22Rv1 (cell line): ENCODE measurements around the gene SUOX.

ENCODE experiments used
- H3K27ac ChIP-seq: fragments of 450-650 bp; 2 replicates; pipeline ENCODE4 v1.5.1; 2017
- CTCF ChIP-seq: fragments of 450-650 bp; IDR thresholded peaks from 2 replicates; pipeline ENCODE4 v1.5.1; 2017; ENCODE audit warnings: mild to moderate bottlenecking
- ZFX ChIP-seq: fragments of 450-650 bp; IDR thresholded peaks from 2 replicates; pipeline ENCODE4 v1.6.1; 2017; ENCODE audit warnings: antibody characterized with exemption, borderline replicate concordance

Gene SUOX

DNA sequence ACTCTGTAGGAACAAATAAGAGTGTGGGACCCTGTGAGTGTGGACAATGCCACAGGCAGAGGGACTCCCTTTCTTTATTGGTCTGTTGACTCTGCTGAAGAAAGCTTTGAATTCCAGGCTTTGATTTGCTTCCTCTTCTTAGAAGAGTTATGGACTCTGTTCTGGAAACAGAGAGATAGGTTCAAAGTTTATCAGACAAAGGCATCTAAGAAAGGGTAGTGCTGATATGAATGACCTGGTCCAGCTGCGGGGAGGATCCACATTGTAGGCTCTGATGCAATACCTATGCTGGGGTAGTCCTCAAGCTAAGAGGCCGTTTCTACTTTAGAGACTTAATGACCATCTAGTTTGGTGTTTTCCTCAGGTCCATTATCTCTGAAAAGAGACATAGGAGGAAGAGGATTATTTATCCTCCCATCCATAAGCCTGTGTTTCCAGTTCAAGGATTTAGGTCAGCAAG, 13.1 kb downstream of the SUOX start:
- TF ChIP-seq CTCF (no peak), ZFX (no peak)

DNA sequence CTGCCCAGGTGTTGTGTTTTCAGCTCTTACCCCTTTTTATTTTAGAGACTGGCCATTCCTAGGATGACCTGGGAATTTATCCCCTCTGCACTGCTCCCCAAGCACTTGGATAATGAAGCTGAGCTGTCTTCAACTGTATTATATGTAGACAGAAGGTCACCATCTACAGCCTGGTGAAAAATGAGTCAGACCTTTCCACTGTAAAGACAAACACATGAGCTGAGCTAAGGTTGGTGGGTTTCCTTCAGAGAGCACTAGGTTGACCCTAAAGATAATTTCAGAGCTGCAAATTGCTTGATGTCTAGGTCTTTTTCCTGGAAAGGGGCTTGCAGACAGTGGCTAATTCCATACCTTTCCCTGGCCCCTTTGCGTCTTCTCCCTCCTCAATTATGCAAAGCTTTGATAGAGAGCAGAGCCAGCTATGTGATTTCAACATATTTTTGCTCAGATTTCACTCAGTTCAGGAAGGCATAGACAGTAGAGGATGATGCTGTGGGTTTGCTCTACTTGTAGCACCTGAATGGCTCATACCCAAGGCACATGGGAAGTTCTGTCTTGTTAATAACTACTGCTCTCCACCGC, 14.5 kb downstream of the SUOX start:
- TF ChIP-seq CTCF (no peak), ZFX (no peak)
- no peak overlapping the region for H3K27ac ChIP-seq

More for the DNA sequence above, 13.1 kb downstream of the SUOX start:
- no peak overlapping the region for H3K27ac ChIP-seq

- no peak for TF ChIP-seq ZFX
- TF ChIP-seq CTCF, result no peak
- H3K27ac ChIP-seq, result no peak overlapping the region
Observed at GRCh38 chr12:56013482-56013881, 16.4 kb downstream of the SUOX start.

DNA sequence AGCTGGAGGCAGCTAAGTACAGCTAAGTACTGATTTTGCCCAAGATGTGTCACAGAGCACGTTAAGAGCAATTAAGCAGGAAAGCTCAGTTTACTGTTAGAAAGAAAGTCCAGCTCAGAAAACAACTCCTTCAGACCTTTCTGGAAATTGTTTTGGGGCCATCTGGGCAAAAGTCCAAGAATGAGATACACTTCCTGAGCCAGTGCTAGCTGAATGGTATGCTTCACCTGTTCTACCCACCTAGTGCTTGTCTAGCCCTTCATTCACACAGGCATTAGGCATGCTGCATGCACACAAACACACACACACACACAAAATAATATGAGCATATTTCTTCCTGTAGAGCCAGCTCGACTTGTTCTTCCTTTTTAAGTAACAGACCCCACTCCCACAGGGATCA, 17.1 kb downstream of the SUOX start:
- no peak overlapping the region for H3K27ac ChIP-seq

DNA sequence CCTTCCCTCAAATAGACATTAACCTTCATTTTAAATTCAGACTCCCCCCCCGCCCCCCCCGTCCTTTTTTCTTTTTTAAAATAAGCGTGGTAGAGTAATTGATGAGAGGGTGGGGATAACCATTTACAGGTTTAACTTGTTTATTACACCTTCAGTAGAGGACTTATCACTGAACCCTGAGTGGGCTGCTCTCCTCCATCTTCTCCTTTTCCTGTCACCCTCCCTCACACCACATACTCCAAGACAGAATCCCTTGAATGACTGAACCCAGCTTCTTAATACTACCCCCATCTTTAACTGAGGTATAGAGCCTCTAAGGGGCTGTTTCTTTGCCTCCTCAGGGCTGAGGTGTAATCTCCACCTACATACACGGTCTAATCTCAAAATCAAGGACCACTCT, 20.1 kb downstream of the SUOX start:
- H3K27ac ChIP-seq, result no peak overlapping the region
- no peak for TF ChIP-seq CTCF
- no peak for TF ChIP-seq ZFX

More for the DNA sequence above, 17.1 kb downstream of the SUOX start:
- no peak for TF ChIP-seq CTCF
- no peak for TF ChIP-seq ZFX

GRCh38 chr12:56018356-56018755, 21.3 kb downstream of the SUOX start:
- H3K27ac ChIP-seq, result no peak overlapping the region
- TF ChIP-seq CTCF (no peak), ZFX (no peak)

DNA sequence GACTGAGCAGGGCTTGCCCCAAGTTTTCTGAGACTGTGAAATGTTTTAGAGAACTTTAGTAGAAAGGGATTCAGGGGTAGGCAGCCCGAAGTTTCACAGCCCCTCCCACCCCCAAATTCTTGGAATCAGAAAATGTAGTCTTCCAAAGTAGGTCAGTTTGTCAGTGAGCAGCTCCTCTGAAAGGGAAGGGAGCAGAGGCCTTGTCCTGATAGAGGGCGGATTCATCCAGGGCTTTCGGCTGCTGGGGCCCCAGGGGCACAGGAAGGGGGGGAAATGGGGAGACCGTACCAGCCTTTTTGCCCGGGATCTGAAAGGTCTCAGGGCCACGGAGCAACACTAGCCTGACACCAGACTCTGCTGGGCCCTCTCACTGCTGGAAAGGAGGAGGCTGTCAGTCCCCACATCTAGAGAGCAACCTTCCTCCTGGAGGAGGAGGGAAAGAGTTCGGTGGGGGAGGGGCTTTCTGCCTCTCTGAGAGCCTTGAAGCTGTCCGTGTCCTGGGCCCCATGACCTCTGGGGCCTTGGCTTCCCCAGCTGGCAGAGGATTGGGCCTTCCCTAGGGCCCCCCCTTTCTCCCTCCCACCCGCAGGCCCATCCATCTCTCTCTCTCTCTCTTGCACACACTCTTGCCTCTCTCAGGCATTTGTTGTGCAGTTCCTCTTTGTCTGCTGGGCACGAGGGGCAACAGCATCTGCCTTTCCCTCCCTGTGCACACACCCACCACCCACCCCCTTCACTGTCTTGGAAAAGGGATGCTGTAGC, 23.5 kb downstream of the SUOX start, which contains the start of gene IKZF4:
TSS of gene IKZF4 (plus strand) at position 621 of the 762 bp plus-strand sequence. CDS start 451 bp downstream, outside the sequence.
- TF ChIP-seq ZFX (no peak), CTCF (no peak)
- no peak within 1 kb of the TSS for H3K27ac ChIP-seq
